GM18517 (cell line): ENCODE results near the gene PTPRN2.
"Not testable (repeated sequence)": the region's sequence is repeated elsewhere in the genome, so short reads cannot be mapped to it uniquely, and the experiment has no call there.

Experiments
- ATAC-seq: cut with Tn5 transposase; IDR thresholded peaks from one replicate; pipeline ENCODE4 v1.9.1; 2021; ENCODE audit warnings: mild to moderate bottlenecking, moderate library complexity; ENCODE audit not compliant: unreplicated experiment

The PTPRN2 gene

DNA sequence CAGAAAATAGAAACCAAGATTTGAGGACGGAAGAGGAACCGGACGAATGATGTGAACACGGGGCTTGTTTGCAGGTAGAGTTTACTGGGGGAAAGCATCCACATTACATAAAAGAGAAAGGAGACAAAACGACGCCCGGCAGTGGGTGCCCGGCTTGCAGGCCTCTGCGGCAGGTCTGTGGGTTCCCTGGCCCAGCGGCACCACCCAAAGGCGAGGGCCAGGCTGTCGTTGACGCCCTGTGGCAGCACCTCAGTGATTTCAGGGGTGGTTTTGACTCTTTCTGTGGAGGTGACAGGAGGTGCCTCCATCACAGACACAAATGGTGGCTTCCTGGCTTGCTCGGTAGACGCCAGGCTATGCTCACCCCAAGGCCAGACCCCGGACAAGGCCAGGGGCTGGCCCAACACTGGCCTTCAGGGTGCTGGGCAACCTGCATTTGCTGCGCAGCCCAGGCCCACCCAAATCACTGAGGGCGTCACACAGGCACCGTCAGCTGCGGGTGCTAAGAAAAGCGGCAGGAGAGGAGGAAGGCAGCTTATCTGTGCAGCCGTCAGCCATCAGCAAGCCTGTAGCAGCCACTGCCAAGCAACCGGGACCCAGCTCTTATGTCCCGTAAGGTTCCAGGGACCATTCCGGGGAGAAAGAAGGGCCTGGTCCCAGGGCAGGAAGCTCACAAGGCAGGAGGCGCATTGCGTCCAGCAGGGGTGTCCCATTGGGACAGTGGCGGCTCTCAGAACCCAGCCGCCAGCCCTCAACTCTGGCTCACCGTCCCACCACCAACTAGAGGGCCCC lies 230.3 kb downstream of the PTPRN2 start:
- ATAC-seq = no peak

DNA sequence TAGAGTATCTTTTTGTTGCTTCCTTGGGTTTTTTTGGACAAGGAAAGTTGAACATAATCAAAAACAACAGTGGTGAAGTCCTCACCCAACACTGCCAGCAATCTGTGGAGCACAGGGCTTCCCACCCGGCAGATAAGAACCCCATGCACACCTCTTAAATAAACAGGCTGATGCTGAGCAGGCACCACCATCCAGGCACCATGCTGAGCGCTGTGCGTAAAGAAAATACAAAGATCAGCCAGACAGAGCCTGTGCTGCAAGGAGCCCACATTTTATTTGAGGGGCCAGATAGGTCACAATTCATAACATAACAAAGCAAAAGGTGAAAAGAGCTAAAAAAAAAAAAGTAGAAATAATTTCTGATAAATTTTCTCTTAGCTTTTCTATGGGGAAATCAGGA lies 231.2 kb downstream of the PTPRN2 start:
- ATAC-seq = no peak

GRCh38 chr7:158355456-158356065 lies 232.1 kb downstream of the PTPRN2 start:
- ATAC-seq = no peak

DNA sequence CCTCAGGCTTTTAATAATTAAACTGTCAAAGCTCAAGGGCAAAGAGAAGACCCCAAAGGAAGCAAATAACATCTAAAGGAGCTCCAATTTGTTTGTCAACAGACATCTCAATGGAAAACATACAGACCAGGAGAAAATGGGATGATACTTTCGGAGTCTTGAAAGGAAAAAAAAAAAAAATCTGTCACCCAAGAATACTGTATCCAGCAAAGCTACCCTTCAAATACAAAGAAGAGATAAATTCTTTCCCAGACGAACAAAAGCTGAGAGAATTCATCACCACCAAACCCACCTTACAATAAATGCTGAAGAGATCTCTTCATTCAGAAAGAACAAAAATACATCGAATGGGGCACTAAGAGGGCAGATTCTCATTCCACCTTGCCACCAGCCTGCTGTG lies 232.8 kb downstream of the PTPRN2 start:
- ATAC-seq = no peak

- no peak for ATAC-seq
Measured at GRCh38 chr7:158353606-158354570, 233.7 kb downstream of the PTPRN2 start.

DNA sequence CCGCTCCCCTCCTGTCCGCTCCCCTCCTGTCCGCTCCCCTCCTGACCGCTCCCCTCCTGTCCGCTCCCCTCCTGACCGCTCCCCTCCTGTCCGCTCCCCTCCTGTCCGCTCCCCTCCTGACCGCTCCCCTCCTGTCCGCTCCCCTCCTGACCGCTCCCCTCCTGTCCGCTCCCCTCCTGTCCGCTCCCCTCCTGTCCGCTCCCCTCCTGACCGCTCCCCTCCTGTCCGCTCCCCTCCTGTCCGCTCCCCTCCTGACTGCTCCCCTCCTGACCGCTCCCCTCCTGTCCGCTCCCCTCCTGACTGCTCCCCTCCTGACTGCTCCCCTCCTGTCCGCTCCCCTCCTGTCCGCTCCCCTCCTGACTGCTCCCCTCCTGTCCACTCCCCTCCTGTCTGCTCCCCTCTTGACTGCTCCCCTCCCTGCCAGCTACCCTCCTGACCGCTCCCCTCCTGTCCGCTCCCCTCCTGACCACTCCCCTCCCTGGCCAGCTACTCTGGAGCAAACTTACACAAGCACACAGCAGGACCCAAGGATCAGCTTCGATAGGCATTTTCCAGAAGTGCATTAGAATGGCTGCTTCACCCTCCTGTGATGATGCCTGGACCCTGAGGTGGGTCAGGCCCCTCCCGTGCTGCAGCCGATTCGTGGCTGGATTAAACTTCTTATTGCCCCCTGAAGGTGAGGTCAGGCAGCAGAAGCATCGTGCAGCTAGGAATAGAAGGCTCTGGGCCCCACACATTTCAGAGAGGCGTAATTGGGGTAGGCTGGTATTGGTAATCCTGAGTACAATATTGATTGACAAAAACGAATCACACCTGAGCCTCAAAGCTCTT lies 235.5 kb downstream of the PTPRN2 start:
- ATAC-seq = not testable (repeated sequence)

DNA sequence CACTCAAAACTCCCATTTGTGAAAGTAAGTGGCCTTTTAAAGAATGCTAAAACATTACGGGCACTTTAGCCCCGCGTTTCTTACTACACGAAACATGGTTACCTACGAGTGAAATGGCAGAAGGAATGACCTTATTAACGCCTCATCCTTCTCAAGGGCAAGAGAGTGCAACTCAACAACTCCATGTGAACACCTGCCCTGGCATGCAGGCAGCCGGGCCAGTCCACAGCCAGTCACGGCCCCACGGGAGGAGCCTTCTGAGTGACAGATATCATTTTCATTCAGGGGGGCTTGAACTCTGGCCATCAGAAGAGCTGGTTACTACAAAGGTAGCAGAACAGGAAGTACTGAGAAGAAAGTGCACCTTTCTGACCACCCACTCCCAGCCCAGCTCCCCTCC lies 236.1 kb downstream of the PTPRN2 start:
- no peak for ATAC-seq

DNA sequence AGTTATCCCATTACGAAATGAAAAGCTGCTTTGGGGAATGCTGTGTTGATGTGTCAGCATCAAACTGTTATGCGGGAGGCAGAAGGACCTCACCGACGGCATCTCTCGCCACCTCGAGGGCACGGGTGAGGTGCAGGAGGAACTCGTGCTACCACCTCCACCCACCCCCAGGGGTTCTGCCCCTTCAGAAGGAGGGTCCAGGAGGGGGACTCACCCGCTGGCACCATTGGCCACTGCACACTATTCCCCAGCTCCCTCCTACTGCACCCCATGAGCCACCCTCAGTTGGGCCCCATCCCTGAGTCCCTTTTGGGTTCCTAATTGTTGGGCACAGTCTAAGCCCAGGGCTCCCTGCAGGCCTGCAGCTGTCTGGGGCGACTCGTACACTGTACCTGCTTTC lies 236.6 kb downstream of the PTPRN2 start:
- ATAC-seq = no peak

- ATAC-seq = no peak
Measured at GRCh38 chr7:158350166-158350900, 237.3 kb downstream of the PTPRN2 start.

DNA sequence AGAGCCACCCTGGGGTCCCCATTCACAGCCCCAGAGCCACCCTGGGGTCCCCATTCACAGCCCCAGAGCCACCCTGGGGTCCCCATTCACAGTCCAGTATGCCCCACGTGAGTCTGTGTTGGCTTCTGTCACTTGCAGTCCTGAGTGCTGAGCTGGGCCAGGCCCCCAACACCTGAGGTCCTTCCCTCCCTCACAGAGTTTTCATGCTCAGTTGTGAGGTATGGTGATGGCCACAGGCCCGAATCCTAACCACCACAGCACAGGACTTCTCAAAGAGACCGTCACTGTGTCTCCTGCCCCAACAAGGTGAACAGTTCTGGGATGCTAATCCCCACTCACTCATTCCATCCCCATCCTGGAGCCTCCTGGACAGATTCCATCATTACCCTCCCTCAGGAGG lies 239.2 kb downstream of the PTPRN2 start:
- ATAC-seq = no peak

DNA sequence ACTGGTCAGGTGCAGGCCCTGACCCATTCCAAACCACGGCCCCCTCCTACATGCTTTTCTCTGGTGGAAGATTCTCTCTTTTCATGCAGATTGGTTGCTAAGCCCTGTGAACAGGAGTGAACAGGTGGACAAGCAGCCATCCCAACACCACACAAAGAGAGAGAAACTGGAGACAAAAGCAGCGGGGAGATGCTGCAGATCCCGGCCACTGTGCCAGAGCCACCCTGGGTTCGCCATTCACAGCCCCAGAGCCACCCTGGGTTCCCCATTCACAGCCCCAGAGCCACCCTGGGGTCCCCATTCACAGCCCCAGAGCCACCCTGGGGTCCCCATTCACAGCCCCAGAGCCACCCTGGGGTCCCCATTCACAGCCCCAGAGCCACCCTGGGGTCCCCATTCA lies 239.6 kb downstream of the PTPRN2 start:
- not testable (repeated sequence) for ATAC-seq

DNA sequence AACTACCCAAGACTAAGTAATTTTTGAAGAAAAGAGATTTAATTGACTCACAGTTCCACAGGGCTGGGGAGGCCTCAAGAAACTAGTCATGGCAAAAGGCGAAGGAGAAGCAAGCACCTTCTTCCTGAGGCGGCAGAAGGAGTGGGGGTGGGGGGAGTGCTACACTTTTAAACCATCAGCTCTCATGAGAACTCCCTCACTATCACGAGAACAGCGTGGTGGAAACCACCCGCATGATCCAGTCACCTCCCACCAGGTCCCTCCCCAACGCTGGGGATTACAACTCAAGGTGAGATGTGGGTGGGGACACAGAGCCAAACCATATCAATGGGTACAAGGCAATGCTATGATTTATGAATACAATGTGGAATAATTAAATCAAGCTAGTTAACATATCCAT lies 241.9 kb downstream of the PTPRN2 start:
- ATAC-seq = no peak

- no peak for ATAC-seq
Measured at GRCh38 chr7:158344706-158345300, 242.8 kb downstream of the PTPRN2 start.

DNA sequence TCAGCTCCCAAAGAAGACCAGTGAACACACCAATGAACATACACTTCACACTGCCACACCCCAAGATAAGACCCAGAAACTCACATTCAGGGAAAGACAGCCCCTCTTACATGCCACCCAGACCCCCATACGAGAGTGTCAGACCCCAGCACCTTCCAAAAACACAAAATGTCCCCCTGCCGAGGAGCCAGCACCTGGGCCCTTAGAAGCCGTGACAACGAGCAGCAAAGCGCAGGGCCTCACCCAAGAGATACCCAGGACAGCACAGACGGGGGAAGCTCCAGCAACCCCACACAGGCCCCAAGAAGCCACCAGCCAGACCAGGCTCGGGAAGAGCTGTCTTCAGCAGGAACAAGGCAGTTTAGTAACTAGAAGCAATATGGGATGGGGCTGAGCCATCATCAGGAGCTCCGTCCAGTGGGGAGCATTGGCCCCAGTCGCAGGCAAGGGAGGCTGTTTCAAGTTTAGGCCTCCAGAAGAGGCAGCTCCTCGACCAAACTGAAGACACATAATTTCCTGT lies 243.6 kb downstream of the PTPRN2 start:
- no peak for ATAC-seq

DNA sequence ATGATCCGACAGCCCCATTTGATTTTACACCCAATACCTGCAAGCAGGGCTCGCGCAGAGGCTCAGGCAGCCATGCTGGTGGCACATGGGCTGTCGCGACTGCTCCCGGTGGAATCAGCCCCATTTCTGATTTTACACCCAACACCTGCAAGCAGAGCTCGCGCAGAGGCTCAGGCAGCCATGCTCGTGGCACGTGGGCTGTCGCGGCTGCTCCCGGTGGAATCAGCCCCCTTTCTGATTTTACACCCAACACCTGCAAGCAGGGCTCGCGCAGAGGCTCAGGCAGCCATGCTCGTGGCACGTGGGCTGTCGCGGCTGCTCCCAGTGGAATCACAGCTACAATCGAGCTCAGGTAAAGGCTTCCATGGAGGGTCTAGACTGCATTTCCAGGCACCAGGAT lies 244.1 kb downstream of the PTPRN2 start:
- ATAC-seq = no peak

DNA sequence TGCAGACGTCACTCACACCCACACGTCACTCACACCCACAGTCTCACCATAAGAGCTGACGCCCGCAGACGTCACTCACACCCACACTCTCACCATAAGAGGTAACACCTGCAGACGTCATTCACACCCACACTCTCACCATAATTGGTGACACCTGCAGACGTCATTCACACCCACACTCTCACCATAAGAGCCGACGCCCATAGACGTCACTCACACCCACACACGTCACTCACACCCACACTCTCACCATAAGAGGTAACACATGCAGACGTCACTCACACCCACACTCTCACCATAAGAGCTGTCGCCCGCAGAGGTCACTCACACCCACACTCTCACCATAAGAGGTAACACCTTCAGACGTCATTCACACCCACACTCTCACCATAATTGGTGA lies 246.5 kb downstream of the PTPRN2 start:
- ATAC-seq = not testable (repeated sequence)

DNA sequence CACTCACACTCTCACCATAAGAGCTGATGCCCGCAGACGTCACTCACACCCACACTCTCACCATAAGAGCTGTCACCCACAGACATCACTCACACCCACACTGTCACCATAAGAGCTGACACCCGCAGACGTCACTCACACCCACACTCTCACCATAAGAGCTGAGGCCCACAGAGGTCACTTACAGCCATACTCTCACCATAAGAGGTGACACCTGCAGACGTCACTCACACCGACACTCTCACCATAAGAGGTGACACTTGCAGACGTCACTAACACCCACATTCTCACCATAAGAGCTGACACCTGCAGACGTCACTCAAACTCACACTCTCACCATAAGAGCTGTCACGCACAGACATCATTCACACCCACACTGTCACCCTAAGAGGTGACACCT lies 250.7 kb downstream of the PTPRN2 start:
- ATAC-seq = not testable (repeated sequence)

- not testable (repeated sequence) for ATAC-seq
Measured at GRCh38 chr7:158332516-158332915, 255.1 kb downstream of the PTPRN2 start.

- not testable (repeated sequence) for ATAC-seq
Measured at GRCh38 chr7:158331826-158332450, 255.7 kb downstream of the PTPRN2 start.
